ENCODE data around the gene BAZ2B. TPM values are rescaled to one million over a fixed set of nuclear protein-coding genes. Genes with fewer than 3 reads are reported as not detected.

BAZ2B gene
- polyA plus RNA-seq, 1 of the 3 experiments (the other 2 are of a cell fraction): 10.2 TPM

DNA sequence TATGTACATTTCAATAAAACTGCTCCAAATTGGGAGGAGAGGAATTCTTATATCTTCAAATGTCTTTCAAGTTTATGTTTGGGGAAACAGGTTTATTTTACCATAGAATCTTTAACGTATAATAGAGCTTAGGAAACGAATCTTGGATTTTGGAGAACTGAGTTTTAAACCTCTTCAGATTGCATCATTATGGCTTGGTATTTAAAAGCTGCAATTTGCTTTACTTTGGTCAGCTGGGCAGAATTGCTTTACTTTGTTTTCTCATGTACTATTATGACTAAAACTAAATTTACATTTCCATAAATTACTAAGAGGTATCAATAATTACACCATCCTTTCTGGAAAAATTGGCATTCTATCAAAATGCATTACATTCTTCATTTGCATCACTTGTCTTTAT is 54.6 kb downstream of the BAZ2B start (continued):
- TF ChIP-seq MXI1 (IDR thresholded peaks at IDR 0.05; ENCODE audit: low read depth, low read length) (no peak), CHD2 (IDR thresholded peaks at IDR 0.05; ENCODE audit: low read length, partially characterized antibody) (no peak), RFX5 (IDR thresholded peaks at IDR 0.05; ENCODE audit: low read length) (no peak)
- TF ChIP-seq, protein P1, sequence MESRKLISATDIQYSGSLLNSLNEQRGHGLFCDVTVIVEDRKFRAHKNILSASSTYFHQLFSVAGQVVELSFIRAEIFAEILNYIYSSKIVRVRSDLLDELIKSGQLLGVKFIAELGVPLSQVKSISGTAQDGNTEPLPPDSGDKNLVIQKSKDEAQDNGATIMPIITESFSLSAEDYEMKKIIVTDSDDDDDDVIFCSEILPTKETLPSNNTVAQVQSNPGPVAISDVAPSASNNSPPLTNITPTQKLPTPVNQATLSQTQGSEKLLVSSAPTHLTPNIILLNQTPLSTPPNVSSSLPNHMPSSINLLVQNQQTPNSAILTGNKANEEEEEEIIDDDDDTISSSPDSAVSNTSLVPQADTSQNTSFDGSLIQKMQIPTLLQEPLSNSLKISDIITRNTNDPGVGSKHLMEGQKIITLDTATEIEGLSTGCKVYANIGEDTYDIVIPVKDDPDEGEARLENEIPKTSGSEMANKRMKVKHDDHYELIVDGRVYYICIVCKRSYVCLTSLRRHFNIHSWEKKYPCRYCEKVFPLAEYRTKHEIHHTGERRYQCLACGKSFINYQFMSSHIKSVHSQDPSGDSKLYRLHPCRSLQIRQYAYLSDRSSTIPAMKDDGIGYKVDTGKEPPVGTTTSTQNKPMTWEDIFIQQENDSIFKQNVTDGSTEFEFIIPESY (IDR thresholded peaks at IDR 0.05; ENCODE audit: borderline replicate concordance, low read depth): no peak

DNA sequence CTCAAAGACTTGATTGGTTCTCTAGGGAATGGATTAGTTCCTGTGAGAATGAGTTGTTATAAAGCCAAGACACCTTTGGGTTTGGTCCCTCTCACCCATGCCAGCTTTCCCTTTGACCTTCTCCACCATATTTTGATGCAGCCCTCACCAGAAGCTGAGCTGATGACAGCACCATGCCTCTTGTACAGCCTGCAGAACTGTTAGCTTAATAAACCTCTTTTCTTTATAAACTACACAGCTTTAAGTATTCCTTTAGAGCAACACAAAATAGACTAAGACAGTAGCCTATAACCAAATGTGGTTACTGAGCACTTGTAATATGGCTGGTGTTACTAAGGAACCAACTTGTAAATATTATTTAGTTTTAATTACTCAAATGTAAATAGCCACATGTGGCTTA is 55.1 kb downstream of the BAZ2B start:
- H3K9me2 ChIP-seq: no peaks in the 10 kb centered on the region
- H3F3A ChIP-seq (replicated peaks; ENCODE audit: insufficient read depth): no peaks in the 10 kb centered on the region
- H3K4me1 ChIP-seq (ENCODE audit: control insufficient read depth in 1 of 2, insufficient read depth in 2 of 2, low read depth in 1 of 2, low read length in 1 of 2): no peaks in the 10 kb centered on the region
- peaks cover 0 to 7% of the 10 kb centered on the region in 2 experiments for H3K36me3 ChIP-seq (replicated peaks in 1 of 2; ENCODE audit: control insufficient read depth in 1 of 2, insufficient read depth in 2 of 2, low read length in 1 of 2)
- H3K27me3 ChIP-seq (ENCODE audit: insufficient read depth): no peaks in the 10 kb centered on the region
- no peak for TF ChIP-seq SMC3 (IDR thresholded peaks at IDR 0.05; ENCODE audit: low read depth, low read length)
- DNase-seq: no peak
- H3K4me3 ChIP-seq (ENCODE audit: low read depth in 2 of 2, low read length in 1 of 2): no peak overlapping the region
- no peak overlapping the region for H3K27ac ChIP-seq (ENCODE audit: low read depth in 2 of 2, low read length in 1 of 2)
- ChIA-PET POLR2A (no interaction called here), CTCF (no interaction called here)
- no peak overlapping the region for H3K4me2 ChIP-seq
- no peak overlapping the region for H3K9ac ChIP-seq
- no peak overlapping the region for H2AFZ ChIP-seq (ENCODE audit: low read depth)
- H3K79me2 ChIP-seq (ENCODE audit: insufficient read depth): peaks cover 12% of the 10 kb centered on the region
- no peaks in the 10 kb centered on the region for H4K20me1 ChIP-seq (ENCODE audit: insufficient read depth)
- no peaks in the 10 kb centered on the region for H3K9me3 ChIP-seq

DNA sequence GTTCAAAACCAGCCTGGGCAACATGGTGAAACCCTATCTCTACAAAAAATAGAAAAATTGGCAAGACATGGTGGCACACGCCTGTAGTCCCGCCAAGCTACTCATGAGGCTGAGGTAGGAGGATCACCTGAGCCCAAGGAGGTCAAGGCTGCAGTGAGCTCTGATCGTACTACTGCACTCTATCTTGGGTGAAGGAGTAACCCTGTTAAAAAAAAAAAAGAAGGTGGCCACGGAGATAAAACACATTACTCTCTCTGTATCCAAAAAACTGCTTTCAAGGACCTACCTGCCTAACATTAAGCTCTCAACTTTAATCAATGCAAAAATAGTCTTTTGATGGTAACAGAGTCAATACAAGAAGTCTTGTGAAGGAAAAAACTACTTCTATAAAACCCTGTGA is 57.3 kb downstream of the BAZ2B start:
- Histone ChIP-seq H2AFZ (ENCODE audit: low read depth) (no peak overlapping the region), H3K9me3 (0 out of 2 replicates have a peak, but pooled peaks cover 5% of the 10 kb centered on the region), H3K27me3 (ENCODE audit: insufficient read depth) (no peaks in the 10 kb centered on the region), H3K4me2 (no peak overlapping the region), H3K27ac (ENCODE audit: low read depth in 2 of 2, low read length in 1 of 2) (no peak overlapping the region), H3K4me1 (ENCODE audit: control insufficient read depth in 1 of 2, insufficient read depth in 2 of 2, low read depth in 1 of 2, low read length in 1 of 2) (no peaks in the 10 kb centered on the region), H3K79me2 (ENCODE audit: insufficient read depth) (peaks cover 12% of the 10 kb centered on the region), H3F3A (replicated peaks; ENCODE audit: insufficient read depth) (peaks cover 4% of the 10 kb centered on the region), H3K9me2 (no peaks in the 10 kb centered on the region), H4K20me1 (ENCODE audit: insufficient read depth) (no peaks in the 10 kb centered on the region), H3K36me3 (replicated peaks in 1 of 2; ENCODE audit: control insufficient read depth in 1 of 2, insufficient read depth in 2 of 2, low read length in 1 of 2) (peaks cover 0 to 18% of the 10 kb centered on the region in 2 experiments), H3K4me3 (ENCODE audit: low read depth in 2 of 2, low read length in 1 of 2) (no peak overlapping the region), H3K9ac (no peak overlapping the region)
- ChIA-PET CTCF (interaction anchor here (1.0 kb wide), 1 partner anchor 15 kb away, joined by 3 read pairs; no protein-coding TSS in a partner anchor), POLR2A (interaction anchor here (0.6 kb wide), 1 partner anchor 37 kb away, joined by 4 read pairs; no protein-coding TSS in a partner anchor)
- 89% methylated on average over 4 of the region's 4 CpGs for WGBS (ENCODE audit: low lambda C conversion rate)
- TF ChIP-seq, protein P2, sequence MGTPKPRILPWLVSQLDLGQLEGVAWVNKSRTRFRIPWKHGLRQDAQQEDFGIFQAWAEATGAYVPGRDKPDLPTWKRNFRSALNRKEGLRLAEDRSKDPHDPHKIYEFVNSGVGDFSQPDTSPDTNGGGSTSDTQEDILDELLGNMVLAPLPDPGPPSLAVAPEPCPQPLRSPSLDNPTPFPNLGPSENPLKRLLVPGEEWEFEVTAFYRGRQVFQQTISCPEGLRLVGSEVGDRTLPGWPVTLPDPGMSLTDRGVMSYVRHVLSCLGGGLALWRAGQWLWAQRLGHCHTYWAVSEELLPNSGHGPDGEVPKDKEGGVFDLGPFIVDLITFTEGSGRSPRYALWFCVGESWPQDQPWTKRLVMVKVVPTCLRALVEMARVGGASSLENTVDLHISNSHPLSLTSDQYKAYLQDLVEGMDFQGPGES (IDR thresholded peaks at IDR 0.05; ENCODE audit: low read depth, low read length): no peak
- TF ChIP-seq, protein P3, sequence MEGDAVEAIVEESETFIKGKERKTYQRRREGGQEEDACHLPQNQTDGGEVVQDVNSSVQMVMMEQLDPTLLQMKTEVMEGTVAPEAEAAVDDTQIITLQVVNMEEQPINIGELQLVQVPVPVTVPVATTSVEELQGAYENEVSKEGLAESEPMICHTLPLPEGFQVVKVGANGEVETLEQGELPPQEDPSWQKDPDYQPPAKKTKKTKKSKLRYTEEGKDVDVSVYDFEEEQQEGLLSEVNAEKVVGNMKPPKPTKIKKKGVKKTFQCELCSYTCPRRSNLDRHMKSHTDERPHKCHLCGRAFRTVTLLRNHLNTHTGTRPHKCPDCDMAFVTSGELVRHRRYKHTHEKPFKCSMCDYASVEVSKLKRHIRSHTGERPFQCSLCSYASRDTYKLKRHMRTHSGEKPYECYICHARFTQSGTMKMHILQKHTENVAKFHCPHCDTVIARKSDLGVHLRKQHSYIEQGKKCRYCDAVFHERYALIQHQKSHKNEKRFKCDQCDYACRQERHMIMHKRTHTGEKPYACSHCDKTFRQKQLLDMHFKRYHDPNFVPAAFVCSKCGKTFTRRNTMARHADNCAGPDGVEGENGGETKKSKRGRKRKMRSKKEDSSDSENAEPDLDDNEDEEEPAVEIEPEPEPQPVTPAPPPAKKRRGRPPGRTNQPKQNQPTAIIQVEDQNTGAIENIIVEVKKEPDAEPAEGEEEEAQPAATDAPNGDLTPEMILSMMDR (IDR thresholded peaks at IDR 0.05): no peak
- TF ChIP-seq NRF1 (IDR thresholded peaks at IDR 0.05; ENCODE audit: low read depth, low read length) (no peak), EP300 (IDR thresholded peaks at IDR 0.05; ENCODE audit: borderline replicate concordance in 1 of 2, low read depth in 1 of 2, low read length in 1 of 2) (no peak), RFX5 (IDR thresholded peaks at IDR 0.05; ENCODE audit: low read length) (no peak), NFIC (IDR thresholded peaks at IDR 0.05; ENCODE audit: borderline replicate concordance) (no peak), MEF2A (IDR thresholded peaks at IDR 0.05; ENCODE audit: borderline replicate concordance, low read depth) (no peak), ELF1 (IDR thresholded peaks at IDR 0.05) (no peak), GATA2 (CRISPR knock-in tag; IDR thresholded peaks at IDR 0.05) (no peak), RXRA (IDR thresholded peaks at IDR 0.05; ENCODE audit: borderline replicate concordance, low read depth) (no peak), POLR2AphosphoS5 (IDR thresholded peaks at IDR 0.05; ENCODE audit: low read depth, low read length) (no peak), SIN3A (IDR thresholded peaks at IDR 0.05; ENCODE audit: borderline replicate concordance, low read depth, low read length) (no peak)
- TF ChIP-seq, protein P4, sequence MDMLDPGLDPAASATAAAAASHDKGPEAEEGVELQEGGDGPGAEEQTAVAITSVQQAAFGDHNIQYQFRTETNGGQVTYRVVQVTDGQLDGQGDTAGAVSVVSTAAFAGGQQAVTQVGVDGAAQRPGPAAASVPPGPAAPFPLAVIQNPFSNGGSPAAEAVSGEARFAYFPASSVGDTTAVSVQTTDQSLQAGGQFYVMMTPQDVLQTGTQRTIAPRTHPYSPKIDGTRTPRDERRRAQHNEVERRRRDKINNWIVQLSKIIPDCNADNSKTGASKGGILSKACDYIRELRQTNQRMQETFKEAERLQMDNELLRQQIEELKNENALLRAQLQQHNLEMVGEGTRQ (IDR thresholded peaks at IDR 0.05; ENCODE audit: borderline replicate concordance, low read depth, low read length): no peak
- TF ChIP-seq, protein P5, sequence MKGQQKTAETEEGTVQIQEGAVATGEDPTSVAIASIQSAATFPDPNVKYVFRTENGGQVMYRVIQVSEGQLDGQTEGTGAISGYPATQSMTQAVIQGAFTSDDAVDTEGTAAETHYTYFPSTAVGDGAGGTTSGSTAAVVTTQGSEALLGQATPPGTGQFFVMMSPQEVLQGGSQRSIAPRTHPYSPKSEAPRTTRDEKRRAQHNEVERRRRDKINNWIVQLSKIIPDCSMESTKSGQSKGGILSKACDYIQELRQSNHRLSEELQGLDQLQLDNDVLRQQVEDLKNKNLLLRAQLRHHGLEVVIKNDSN (IDR thresholded peaks at IDR 0.05; ENCODE audit: borderline replicate concordance, low read depth): no peak
- TF ChIP-seq, protein P6, sequence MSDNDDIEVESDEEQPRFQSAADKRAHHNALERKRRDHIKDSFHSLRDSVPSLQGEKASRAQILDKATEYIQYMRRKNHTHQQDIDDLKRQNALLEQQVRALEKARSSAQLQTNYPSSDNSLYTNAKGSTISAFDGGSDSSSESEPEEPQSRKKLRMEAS (IDR thresholded peaks at IDR 0.05; ENCODE audit: low read depth): no peak
- no peak for DNase-seq
